ENCODE data around the gene IMPA2.

IMPA2 gene

GRCh38 chr18:11989966-11990380 is 8.7 kb downstream of the IMPA2 start:
- DNase-seq (ENCODE audit: low spot score), result no peak

GRCh38 chr18:11990539-11990938 is 9.2 kb downstream of the IMPA2 start:
- DNase-seq (ENCODE audit: low spot score), result no peak

GRCh38 chr18:11991021-11991795 is 9.9 kb downstream of the IMPA2 start:
- no peak for DNase-seq (ENCODE audit: low spot score)

GRCh38 chr18:11992096-11992790 is 10.9 kb downstream of the IMPA2 start:
- no peak for DNase-seq (ENCODE audit: low spot score)

GRCh38 chr18:11993264-11993916 is 12.1 kb downstream of the IMPA2 start:
- no peak for DNase-seq (ENCODE audit: low spot score)

GRCh38 chr18:11994336-11994702 is 13.0 kb downstream of the IMPA2 start:
- no peak for DNase-seq (ENCODE audit: low spot score)

GRCh38 chr18:11994703-11995444 is 13.6 kb downstream of the IMPA2 start:
- DNase-seq (ENCODE audit: low spot score), result no peak

- DNase-seq (ENCODE audit: low spot score), result peak; percentile 29
Measured at GRCh38 chr18:11995445-11996189, 14.3 kb downstream of the IMPA2 start.

- no peak for DNase-seq (ENCODE audit: low spot score)
Measured at GRCh38 chr18:11996190-11996754, 15.0 kb downstream of the IMPA2 start.

GRCh38 chr18:11996907-11997306 is 15.6 kb downstream of the IMPA2 start:
- DNase-seq (ENCODE audit: low spot score), result no peak

- no peak for DNase-seq (ENCODE audit: low spot score)
Measured at GRCh38 chr18:11997466-11997865, 16.2 kb downstream of the IMPA2 start.

- no peak for DNase-seq (ENCODE audit: low spot score)
Measured at GRCh38 chr18:11998193-11998592, 16.9 kb downstream of the IMPA2 start.

- DNase-seq (ENCODE audit: low spot score), result no peak
Measured at GRCh38 chr18:11999429-11999828, 18.1 kb downstream of the IMPA2 start.

GRCh38 chr18:12000072-12000659 is 18.9 kb downstream of the IMPA2 start:
- DNase-seq (ENCODE audit: low spot score), result no peak

- DNase-seq (ENCODE audit: low spot score), result no peak
Measured at GRCh38 chr18:12001421-12001820, 20.1 kb downstream of the IMPA2 start.

- DNase-seq (ENCODE audit: low spot score), result no peak
Measured at GRCh38 chr18:12003894-12004293, 22.6 kb downstream of the IMPA2 start.

- DNase-seq (ENCODE audit: low spot score), result no peak
Measured at GRCh38 chr18:12005538-12006487, 24.5 kb downstream of the IMPA2 start.

GRCh38 chr18:12006488-12006840 is 25.2 kb downstream of the IMPA2 start:
- DNase-seq (ENCODE audit: low spot score), result no peak

- no peak for DNase-seq (ENCODE audit: low spot score)
Measured at GRCh38 chr18:12007063-12007462, 25.8 kb downstream of the IMPA2 start.

Measured in LoVo (cell line).